GM21576 (cell line): ENCODE measurements around the gene BMP10.

Experiments
- ATAC-seq: cut with Tn5 transposase; IDR thresholded peaks from one replicate; pipeline ENCODE4 v1.9.1; 2021; ENCODE audit warnings: mild to moderate bottlenecking, moderate library complexity; ENCODE audit not compliant: unreplicated experiment

The BMP10 gene

DNA sequence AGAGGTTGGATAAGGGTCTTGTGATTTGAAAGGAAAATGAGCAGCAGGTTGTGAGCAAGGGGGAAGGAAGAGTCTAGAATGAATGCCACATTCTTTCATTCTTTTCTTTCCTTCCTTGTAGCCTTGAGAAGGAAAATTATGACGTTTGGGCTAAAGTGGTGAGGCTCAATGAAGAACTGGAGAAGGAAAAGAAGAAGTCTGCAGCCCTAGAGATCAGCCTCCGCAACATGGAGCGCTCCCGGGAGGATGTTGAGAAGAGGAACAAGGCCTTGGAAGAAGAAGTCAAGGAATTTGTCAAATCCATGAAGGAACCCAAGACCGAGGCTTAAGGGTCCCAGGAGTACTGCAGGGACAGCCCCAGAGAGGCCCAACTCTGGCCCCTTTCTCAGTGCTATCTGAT is 45.3 kb downstream of the BMP10 start:
- ATAC-seq: no peak

DNA sequence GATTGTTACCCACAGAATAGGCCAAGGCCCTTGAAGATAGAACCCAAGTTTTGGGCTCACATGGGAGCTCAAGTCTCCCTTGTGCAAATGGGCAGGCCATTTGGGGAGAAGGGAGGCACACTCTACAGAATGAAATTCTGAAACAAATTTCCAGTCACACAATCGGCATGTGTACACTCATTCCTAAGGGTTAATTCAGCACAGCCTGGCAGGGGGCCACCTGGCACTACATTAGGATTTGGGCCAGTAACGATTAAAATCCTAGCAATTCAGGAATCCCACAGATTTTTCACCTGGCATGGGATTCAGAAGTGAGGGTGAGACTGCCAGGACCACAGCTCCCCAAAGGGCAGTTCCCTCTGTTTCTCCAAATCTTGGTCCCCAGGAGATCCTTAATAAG is 46.4 kb downstream of the BMP10 start:
- ATAC-seq: no peak

DNA sequence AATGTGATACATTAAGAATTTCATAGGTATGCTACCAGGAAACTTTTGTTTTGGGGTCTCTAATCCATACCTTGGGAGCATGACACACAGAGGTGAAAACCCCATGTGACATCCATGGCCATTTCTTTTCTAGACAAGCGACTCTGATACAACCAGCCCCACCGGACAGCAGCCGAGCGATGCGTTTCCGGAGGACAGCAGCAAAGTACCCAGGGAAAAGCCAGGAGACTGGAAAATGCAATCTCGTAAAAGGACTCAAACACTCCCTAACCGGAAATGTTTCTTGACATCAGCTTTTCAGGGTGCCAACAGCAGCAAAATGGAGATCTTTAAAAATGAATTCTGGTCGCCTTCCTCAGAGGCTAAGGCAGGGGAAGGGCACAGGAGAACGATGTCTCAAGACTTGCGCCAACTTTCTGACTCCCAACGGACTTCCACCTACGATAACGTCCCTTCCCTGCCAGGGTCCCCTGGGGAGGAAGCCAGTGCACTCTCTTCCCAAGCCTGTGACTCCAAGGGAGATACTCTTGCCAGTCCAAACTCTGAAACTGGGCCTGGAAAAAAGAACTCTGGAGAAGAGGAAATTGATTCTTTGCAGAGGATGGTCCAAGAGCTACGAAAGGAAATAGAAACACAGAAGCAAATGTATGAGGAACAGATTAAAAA is 48.9 kb downstream of the BMP10 start:
- no peak for ATAC-seq

DNA sequence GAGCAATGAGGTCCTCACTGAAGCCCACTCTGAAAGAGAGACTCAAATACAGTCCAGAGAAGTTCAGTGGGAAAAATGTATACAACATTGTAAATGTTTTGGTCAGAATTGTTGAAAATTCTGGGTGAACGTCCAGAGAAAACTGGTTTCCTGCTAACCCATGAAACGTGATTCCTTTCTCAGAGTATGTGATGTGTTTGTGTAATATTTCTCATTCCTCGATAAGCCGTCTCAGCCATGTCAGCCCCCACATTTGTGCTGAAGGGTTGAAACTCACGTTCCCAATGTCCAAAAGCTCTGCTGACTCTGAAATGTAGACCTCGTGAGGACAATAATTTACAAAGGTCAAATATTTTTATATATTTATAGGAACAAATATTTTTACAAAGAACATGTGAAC is 51.6 kb downstream of the BMP10 start:
- ATAC-seq: no peak

DNA sequence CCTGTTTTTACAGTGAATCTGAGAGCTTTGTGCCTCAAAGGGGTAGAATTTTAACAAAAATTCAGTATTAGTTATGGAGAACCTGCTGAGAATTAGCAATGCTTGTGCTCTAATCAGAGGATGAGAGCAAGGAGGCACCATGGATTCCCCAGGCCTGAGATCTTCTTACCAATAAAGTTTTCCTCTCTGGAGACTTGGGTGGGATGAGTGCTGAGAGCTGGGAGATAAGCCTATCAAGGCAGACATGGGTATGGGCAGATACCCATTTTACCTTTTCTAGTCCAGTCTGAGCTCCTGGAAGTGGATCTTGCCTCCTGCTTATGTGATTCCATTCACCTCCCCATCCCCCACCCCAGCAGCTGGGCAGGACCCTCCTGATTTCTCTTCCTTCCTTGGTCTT is 53.9 kb downstream of the BMP10 start:
- no peak for ATAC-seq
